GM21723 (cell line): ENCODE results near the gene ZNRF1.
"Not testable (repeated sequence)": the region's sequence is repeated elsewhere in the genome, so short reads cannot be mapped to it uniquely, and the experiment has no call there.

Source experiments
- ATAC-seq: cut with Tn5 transposase; IDR thresholded peaks from one replicate; pipeline ENCODE4 v1.9.1; 2021; ENCODE audit warnings: mild to moderate bottlenecking, moderate library complexity; ENCODE audit not compliant: unreplicated experiment

ZNRF1 gene

DNA sequence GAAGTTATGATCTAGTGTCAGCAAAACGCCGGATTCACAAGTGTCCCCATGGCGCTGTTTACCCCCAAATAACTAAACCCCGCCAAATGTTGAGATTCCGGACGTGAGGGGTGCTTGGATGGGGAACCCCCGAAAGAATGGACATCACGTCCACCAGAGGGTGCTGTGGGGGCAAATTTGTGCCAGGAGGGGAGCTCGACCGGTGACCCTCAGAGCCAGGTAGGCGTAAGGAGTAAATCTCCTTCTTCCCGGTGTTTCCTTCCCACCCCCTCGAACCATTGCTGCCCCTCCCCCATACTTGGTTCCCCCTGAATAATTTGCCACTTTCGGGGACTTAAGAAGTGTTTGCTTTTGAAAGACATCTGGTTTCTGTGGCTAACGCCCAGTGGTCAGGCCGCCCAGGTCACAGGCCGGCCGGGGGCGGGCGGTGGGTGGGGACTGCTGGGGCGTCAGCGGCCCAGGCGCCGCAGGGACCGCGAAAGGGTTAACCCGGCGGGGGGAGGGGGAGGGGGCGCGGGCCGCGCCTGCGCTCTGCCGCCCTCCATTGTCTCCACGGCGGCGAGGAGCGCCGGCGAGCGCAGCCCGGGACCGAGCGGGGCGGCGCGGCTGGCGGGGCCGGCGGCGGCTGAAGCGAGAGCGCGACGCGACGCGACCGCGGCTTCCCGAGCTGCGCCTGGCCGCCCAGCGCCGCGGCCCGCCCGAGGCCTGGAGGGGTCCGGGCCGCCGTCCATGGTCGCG, at the start of gene ZNRF1:
Gene ZNRF1, plus strand, starts transcription at position 544 of the 738 bp plus-strand sequence. CDS start 648 bp downstream, outside the sequence.
- peak; percentile 60 for ATAC-seq

DNA sequence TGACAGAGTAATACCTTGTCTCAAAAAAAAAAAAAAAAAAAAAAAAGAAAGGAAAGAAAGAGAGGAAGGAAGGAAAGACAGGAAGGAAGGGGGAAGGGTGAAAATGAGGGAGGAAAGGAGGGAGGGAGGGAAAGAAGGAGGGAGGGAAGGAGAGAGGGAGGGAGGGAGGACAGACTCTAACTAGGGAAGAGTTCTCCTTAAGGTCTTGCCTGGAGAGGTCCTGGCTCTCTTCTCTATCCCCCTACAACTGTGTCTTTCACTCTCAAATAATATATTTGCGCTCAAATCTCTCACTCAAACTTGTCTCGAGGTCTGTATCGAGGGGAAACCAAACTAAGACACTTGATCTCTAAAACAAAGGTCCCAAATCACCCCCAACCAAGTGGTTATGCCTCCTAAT, 49.5 kb upstream of the ZNRF1 start:
- ATAC-seq = no peak

DNA sequence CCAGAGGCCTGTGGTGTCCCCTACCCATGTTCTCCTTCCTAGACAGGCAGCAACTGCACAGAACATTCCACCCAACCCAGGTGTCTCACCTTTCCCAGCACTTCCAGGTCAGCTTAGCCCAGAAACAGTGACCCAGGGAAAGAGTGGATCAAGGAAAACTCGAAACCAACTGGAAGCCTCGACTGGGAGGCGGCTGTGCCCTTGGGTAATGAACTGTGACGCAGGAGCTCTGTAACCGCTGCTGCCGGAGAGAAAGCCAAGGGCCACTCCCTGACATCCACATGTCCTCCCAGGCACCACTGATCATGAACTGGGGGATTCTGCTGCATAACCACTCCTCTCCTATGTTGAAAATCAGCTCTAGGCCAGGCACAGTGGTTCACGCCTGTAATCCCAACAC, 48.3 kb upstream of the ZNRF1 start:
- no peak for ATAC-seq

DNA sequence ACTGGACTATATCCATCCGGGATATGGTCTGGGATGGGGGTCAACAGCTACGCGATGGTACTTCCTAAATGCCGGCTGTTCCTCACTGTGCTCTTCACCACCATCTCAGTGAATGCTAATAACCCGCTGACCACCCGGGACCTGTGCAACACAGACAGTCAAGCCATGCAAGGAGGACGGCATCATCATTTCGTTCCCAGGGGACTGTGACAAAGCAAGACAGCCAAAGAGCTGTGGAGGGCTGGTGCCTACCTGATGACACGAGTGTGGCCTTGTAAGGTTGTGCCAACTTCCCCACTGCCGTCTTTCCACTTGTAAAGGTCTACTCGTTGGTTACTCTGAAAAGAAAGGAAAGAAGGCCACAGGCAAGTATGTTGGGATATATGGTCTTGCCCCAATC, 47.6 kb upstream of the ZNRF1 start:
- ATAC-seq = no peak

DNA sequence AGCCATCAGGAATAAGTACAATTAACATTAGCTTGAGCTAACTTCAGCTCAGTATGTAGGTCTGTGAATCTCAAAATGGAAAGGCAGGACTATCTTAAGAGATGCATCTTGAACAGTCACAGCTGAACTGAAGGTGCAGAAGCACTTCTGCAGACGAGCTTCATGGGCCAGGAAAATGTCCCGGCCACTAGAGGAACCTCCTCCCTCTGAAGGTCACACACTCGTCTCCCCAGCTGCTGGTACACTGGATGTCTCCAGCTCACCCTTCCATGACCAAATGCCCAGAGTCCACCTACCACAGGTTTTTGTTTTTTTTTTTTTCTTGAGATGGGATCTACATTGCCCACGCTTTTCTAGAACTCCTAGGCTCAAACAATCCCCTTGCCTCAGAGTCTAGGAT, 47.1 kb upstream of the ZNRF1 start:
- ATAC-seq = no peak

DNA sequence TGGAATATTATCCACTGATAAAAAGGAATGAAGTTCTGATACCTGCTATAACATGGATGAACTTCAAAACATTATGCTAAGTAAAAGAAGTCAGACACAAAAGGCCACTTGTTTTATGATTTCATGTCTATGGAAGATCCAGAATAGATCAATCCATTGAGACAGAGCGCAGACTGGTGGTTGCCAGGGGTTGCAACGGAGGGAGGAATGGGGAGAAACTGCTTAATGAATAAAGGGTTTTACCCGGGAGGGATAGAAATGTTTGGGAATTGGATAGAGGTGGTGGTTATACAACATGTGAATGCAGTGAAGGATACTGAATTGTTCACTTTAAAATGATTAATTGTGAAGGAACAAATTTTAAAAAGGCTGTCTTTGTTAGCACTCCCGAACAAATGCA, 44.1 kb upstream of the ZNRF1 start:
- no peak for ATAC-seq

DNA sequence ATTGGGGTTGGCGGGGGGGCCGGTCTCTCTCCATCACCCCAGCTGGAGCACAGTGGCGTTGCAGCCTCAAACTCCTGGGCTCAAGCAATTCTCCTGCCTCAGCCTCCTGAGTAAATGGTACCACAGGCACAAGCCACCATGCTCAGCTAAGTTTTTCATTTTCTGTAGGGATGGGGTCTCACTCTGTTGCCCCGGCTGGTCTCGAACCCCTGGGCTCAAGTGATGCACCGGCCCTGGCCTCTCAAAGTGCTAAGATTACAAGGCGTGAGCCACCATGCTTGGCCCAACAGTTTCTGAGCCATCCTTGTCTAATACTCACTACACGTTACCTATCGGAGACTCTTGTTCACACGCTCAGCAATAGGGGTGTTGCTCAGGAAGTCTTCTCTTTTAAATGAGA, 25.5 kb upstream of the ZNRF1 start:
- ATAC-seq = no peak

DNA sequence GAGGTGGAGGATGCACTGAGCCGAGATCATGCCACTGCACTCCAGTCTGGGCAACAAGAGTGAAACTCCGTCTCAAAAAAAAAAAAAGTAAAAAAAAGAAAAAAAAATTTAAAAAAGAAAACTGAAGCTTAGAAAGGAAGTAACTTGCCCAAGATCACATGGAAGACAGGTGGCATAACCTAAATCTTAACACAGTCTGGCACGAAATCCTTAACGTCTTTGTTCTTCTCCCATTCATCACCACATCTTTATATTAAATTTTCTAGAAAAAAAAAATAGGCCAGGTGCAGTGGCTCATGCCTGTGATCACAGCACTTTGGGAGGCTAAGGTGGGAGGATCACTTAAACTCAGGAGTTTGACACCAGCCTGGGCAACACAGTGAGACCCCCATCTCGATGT, 23.2 kb upstream of the ZNRF1 start:
- no peak for ATAC-seq

DNA sequence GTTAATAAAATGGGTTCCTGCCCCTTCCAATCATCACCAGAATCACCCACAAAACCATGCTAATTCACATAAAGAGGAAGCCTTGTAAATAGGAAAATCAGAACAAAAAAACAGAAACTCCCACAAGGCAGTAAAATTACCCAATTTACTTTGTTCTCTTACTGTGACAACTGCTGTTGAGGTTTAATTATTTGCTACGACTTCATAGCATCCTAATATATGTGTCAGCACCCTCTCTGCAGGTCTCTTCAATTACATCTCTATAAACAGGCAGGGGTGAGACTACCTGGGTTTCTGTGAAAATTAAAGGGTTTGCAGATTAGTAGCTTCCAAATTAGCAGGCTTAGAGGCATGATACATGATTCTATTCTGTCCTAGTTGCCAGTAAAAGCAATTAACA, 16.6 kb upstream of the ZNRF1 start:
- no peak for ATAC-seq

DNA sequence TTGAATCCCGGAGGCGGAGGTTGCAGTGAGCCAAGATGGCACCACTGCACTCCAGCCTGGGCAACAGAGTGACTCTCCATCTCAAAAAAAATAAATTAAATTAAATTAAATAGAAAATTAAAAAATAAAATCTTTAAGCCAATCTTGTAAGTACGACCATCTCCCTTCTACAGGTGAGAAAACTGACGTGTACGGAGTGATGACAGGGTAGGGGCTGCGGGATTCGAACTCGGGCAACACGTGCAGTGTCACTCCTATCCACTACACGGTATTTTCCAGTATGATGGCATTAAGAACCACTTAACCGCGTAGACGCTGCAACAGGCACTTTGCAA, 14.7 kb upstream of the ZNRF1 start:
- ATAC-seq = no peak

DNA sequence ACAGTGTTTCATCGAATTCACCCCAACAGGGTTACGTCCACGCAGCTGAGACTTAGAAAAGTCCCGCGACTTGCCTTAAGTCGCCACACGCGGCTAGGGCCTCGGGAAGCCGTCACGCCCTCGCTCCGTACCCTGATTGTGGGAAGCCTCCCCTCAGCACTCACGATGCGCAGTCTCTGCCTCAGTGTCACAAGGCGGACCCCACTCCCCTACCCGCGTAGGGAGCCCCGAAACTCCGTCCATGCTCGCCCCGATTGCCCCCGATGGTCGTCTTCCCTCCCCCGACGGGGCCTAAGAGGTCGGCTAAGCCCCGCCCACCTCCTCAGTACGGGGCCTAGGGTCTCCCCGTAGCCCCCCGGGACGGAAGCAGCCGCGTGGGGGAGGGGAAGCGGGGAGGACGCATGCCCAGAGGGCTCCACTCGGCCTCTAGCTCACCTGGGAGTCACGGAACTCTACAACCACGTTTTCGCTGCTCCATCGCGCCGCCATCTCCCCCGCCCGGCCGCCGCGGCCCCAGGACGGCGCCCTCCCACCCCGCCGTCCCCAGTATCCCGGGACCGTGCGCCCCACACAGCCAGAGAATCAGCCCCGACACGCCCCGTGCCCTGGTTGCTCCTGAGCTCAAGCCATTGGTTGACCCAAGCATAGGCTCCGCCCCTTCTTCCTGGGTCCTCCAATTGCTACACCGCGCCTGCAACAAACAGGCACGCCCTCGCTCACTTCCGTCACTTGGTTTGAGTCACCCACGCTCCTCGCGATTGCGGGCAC, 14.1 kb upstream of the ZNRF1 start, which contains the start of gene WDR59:
Gene WDR59, minus strand, starts transcription at position 595 of the 768 bp plus-strand sequence. Its CDS starts 106 bp downstream, at position 489.
- peak; percentile 99 for ATAC-seq

DNA sequence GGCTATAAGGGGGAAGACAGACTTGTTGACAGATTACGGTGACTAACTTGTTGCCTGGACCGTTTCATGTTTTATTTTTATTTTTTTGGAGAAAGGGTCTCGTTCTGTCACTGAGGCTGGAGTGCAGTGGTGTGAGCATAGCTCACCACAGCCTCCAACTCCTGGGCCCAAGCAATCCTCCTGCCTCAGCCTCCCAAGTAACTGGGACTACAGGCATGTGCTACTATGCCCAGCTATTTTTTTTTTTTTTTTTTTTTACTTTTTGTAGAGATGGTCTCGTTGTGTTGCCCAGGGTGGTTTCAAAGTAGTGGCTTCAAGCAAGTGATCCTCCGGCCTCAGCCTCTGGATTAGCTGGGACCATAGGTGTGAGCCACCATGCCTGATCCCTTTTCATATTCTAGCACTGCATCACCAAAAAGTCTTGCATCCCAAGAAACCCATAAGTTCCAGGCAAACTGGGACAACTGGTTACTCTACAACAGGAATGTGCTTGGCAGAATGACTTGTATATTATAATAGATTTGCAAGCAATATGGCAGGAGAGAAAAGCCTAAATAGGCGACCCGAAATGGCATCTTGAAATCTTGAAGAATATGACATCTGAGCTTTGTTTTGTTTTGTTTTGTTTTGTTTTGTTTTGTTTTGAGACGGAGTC, 11.7 kb upstream of the ZNRF1 start:
- no peak for ATAC-seq

DNA sequence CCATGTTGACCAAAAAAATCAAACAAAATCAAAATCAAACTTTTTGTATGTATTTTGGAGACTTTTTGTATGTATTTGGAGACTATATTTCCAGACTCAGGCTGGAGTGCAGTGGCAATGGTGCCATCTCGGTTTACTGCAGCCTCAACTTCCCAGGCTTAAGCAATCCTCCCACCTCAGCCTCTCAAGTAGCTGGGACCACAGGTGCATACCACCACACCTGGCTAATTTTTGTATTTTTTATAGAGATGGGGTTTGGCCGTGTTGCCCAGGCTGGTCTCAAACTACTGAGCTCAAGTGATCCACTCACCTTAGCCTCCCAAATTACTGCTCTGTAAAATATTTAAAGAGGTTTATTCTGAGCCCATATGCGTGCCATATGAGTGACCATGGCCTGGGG, 9.0 kb upstream of the ZNRF1 start:
- not testable (repeated sequence) for ATAC-seq

DNA sequence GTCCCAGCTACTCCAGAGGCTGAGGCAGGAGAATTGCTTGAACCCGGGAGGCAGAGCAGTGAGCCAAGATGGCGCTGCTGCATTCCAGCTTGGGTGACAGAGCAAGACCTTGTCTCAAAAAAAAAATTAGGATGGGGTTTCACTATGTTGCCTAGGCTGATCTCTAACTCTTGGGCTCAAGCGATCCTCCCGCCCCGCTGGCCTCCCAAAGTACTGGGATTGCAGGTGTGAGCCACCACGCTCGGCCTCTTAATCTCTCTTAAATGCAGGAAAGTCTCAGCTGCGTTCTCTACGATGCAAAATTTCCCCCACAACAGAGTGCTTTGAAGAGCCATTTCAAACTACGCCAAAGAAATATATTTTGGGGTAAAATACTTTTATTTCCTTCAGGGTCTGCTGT, 8.0 kb upstream of the ZNRF1 start:
- ATAC-seq = no peak

DNA sequence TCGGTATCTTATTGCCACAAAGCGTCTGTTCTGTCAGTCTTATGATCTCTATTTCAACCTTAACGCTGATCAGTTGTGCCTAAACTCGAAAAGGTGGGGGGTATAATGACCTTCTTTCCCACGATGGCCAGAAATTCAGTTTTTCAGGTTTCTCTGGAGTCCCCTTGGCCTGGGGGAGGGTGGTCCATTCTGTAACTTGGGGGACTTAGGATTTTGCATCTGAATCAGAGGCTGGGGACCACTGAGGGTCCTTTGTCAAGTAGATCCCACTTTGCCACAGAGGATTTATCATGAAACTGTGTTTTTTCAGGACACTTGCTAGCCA, 7.6 kb upstream of the ZNRF1 start:
- no peak for ATAC-seq

DNA sequence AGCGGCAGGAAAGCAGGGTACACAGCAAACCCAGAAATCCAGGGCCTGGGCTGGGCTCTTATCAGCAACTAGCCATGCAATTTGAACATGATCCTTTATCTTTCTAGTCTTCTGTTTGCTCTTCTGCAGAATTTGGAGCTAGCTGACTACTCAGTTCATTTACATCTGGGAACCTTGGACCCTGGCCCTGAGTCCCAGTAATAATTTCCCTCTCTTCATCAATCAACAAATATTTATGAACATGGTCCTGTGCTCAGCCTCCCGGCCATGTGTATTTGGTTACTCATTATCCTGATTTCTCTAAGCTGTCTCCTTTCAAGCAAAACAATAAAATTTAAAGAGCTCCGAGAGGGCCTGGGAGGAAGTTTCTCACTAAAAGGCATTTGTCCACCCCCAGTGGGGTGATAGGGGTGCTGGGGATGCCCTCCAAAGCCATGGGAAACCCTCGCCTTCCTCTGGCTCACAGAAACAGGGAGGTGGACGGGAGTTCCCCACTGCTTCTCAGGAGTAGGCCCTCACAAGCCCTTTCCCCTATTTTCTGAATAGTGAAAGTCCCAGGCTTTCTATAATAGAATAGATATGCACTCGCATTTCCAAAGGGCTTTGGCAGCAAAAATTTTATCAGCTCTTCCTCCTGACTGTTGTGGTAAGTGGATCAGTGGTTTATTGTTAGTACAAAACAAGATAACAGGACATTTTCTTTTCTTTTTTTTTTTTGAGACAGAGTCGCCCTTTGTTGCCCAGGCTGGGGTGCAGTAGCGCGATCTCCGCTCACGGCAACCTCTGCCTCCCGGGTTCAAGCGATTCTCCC, 7.0 kb upstream of the ZNRF1 start:
- ATAC-seq = no peak

DNA sequence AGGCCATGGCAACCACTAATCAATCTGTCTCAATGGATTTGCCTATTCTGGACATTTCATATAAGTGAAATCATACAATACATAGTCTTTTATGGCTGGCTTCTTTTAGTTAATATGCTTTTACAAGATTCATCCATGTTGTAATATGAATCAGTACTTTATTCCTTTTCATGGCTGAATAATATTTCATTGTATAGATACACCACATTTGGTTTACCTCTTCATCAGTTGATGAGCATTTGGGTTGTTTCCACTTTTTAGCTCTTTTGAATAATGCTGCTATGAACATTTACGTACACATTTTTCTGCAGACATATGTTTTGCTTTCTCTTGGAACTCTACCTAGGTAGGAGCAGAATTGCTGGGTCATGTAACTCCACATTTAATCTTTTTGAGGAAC, 2.8 kb upstream of the ZNRF1 start:
- no peak for ATAC-seq

DNA sequence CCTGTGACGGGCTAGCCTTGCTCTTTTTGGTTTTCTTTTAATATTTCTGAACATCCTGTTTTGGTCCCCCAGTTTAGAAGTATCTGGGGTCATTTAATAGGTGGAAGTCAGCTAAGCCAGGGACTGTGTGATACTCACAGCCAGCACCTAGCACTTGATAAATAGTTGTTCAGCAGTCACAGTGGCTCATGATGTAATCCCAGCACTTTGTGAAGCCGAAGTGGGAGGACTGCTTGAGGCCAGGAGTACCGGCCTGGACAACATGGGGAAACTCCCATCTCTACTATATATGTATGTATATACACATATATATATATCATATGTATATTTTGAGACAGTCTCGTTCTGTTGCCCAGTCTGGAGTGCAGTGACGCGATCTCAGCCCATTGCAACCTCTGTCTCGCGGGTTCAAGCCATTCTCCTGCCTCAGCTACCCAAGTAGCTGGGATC, 1.8 kb upstream of the ZNRF1 start:
- ATAC-seq = no peak

DNA sequence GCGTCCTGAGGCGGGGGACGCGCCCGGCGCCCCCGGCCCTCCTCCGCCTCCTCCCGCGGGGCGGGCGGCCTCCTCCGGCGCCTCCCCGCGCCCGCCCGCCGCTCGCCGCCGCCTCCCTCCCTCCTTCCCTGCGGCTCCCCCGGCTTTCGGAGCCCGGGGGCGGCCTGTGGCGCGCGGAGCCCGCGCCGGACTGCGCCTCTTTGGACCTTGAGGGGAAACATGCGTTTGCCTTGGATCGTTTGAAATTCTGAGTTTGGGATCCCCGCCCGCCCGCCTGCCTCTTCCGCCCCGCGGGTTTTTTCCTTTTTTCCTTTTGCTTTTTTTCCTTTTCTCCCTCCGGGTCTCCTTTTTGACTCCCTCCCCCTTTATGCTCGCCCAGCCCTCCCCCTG, 390 bp downstream of the ZNRF1 start:
- ATAC-seq = peak; percentile 46

DNA sequence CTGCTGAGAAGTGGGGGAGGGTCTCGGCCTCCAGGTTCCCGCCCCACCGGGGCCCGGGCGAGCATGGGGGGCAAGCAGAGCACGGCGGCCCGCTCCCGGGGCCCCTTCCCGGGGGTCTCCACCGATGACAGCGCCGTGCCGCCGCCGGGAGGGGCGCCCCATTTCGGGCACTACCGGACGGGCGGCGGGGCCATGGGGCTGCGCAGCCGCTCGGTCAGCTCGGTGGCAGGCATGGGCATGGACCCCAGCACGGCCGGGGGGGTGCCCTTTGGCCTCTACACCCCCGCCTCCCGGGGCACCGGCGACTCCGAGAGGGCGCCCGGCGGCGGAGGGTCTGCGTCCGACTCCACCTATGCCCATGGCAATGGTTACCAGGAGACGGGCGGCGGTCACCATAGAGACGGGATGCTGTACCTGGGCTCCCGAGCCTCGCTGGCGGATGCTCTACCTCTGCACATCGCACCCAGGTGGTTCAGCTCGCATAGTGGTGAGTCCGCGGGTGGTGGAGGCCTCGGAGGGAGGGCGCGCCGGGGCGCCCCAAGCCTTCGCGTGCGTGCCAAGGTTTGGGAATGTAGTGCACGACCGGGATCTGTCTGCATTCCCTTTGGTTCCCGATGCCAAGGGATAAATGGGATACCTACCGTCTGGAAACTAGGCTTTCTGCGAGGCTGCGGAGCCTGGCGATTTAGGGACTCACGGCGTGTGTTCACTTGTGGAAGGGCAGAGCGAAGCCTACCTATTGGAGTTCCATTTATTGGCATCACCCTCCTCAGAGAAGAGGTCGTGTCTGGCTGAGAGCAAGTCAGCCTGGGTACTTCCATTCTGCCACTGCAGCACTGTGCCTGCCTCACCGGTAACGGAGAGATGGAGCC, 1.0 kb downstream of the ZNRF1 start:
- peak; percentile 33 for ATAC-seq
